K562 (cell line): ENCODE data around the gene VPS26A. TPM values are rescaled to one million over a fixed set of nuclear protein-coding genes. Genes with fewer than 3 reads are reported as not detected.

Experiments
- BCLAF1 ChIP-seq, 2 experiments: fragments of 450-650 bp in 1 of 2; IDR thresholded peaks; 2 replicates each; pipeline ENCODE4 v1.6.1; 2011 to 2017; ENCODE audit warnings: low read depth in 2 of 2, antibody characterized with exemption in 1 of 2, borderline replicate concordance in 1 of 2, low read length in 1 of 2, mild to moderate bottlenecking in 1 of 2, mixed read lengths in 1 of 2; ENCODE audit not compliant: control insufficient read depth in 1 of 2
- CLOCK ChIP-seq: fragments of 250-450 bp; sonication (Bioruptor Pico); IDR thresholded peaks from 2 replicates; pipeline ENCODE4 v1.4.0; 2020; ENCODE audit warnings: mild to moderate bottlenecking, moderate library complexity, borderline replicate concordance
- CREB5 ChIP-seq: fragments of 250-450 bp; sonication (Bioruptor Pico); IDR thresholded peaks from 2 replicates; pipeline ENCODE4 v1.5.0; 2020; ENCODE audit warnings: mild to moderate bottlenecking
- ETV5 ChIP-seq: sonication (generic); formaldehyde crosslinking; IDR thresholded peaks from 2 replicates; pipeline ENCODE4 v1.4.0; 2020; ENCODE audit warnings: low read depth, mild to moderate bottlenecking, missing genetic modification reagents
- FOXA1 ChIP-seq: fragments of 450-650 bp; IDR thresholded peaks from 2 replicates; pipeline ENCODE4 v1.6.1; 2016; ENCODE audit warnings: mild to moderate bottlenecking, borderline replicate concordance
- HMGXB4 ChIP-seq: sonication (generic); formaldehyde crosslinking; IDR thresholded peaks from 2 replicates; pipeline ENCODE4 v1.8.1; 2023; ENCODE audit warnings: mild to moderate bottlenecking, missing genetic modification reagents
- KAT7 ChIP-seq: sonication (generic); formaldehyde crosslinking; IDR thresholded peaks from 2 replicates; pipeline ENCODE4 v1.8.0; 2022; ENCODE audit warnings: missing genetic modification reagents, mild to moderate bottlenecking, borderline replicate concordance
- MEF2D ChIP-seq: conservative IDR thresholded peaks from 2 replicates; pipeline ENCODE4 v1.6.1; 2016; ENCODE audit warnings: low read depth, missing genetic modification characterization, missing compliant biosample characterization
- POLR2H ChIP-seq: IDR thresholded peaks from 2 replicates; pipeline ENCODE4 v1.6.1; 2016; ENCODE audit warnings: missing genetic modification characterization, low read depth, mild to moderate bottlenecking, control low read depth, missing compliant biosample characterization, moderate library complexity
- RUNX1 ChIP-seq: sonication (generic); IDR thresholded peaks from 2 replicates; pipeline ENCODE4 v1.6.1; 2016; ENCODE audit warnings: antibody characterized with exemption, low read depth
- SMARCA4 ChIP-seq: fragments of 450-650 bp; IDR thresholded peaks from 2 replicates; pipeline ENCODE4 v1.6.1; 2016
- ZKSCAN8 ChIP-seq: fragments of 200-800 bp; sonication (Bioruptor generic); IDR thresholded peaks from 2 replicates; pipeline ENCODE4 v1.6.1; 2016; ENCODE audit warnings: missing genetic modification characterization, missing compliant biosample characterization
- ZSCAN32 ChIP-seq: fragments of 450-650 bp; formaldehyde crosslinking; IDR thresholded peaks from 2 replicates; pipeline ENCODE4 v1.4.0; 2020; ENCODE audit warnings: mild to moderate bottlenecking, moderate library complexity
- polyA plus RNA-seq, 8 experiments: library from polyadenylated mRNA; depleted of rRNA in 4 of 8; stranded (reverse) in 5 of 8; unstranded in 3 of 8; fragments of >200 nt; fragmentation: Nextera tagmentation in 2 of 8; fragmentation: Illumina TruSeq in 1 of 8; extraction: Ambion mirVana in 2 of 8; extraction: Trizol in 1 of 8; gene quantifications; 2 replicates each; pipeline versions ENCODE4 v1.2.1 to v1.2.3, GENCODE V29; 2011 to 2014; ENCODE audit warnings: inconsistent platforms in 1 of 8, missing spikeins in 1 of 8
- total RNA-seq, 7 experiments: library from RNA; depleted of rRNA in 6 of 7; stranded (reverse); fragments of >200 nt in 6 of 7; fragmentation: Illumina TruSeq in 2 of 7; extraction: Trizol in 2 of 7; gene quantifications; 2 replicates each; pipeline versions ENCODE4 v1.2.1 to v1.2.3, GENCODE V29; 2011 to 2021; ENCODE audit warnings: low replicate concordance in 1 of 7

The VPS26A gene
- total and polyA plus RNA-seq, 9 of the 15 experiments (the other 6 are each of a cell fraction or from before 2014, with no cell fraction given) = 47.1 to 137 (median 69.3) TPM

- TF ChIP-seq ETV5 (CRISPR knock-in tag) (no peak), ZSCAN32 (CRISPR knock-in tag) (no peak), FOXA1 (no peak), ZKSCAN8 (CRISPR knock-in tag) (no peak), POLR2H (tag) (peak; percentile 56), SMARCA4 (peak; percentile 53; the same call in 1 of the 2 replicates), CREB5 (0 out of 2 replicates have a peak, but pooled peaks have one; percentile 11), MEF2D (0 out of 2 replicates have a peak, but pooled peaks have one; percentile 12), BCLAF1 (IDR thresholded peaks at IDR 0.05; ENCODE audit: borderline replicate concordance in 1 of 2, control insufficient read depth in 1 of 2, low read depth in 2 of 2, low read length in 1 of 2) (no peak), KAT7 (CRISPR knock-in tag) (no peak), HMGXB4 (no peak), RUNX1 (no peak), CLOCK (no peak)
Measured at GRCh38 chr10:69215405-69216171, 91.6 kb downstream of the VPS26A start (continued).
